ENCODE results near the gene CYTH1.

The CYTH1 gene

GRCh38 chr17:78798695-78799559 is 16.9 kb upstream of the CYTH1 start:
- peaks cover 79% of the 10 kb centered on the region for H3K36me3 Mint-ChIP-seq (ENCODE audit: low read depth)
- H3K9me3 Mint-ChIP-seq: no peaks in the 10 kb centered on the region
- H3K4me1 Mint-ChIP-seq (ENCODE audit: low read depth): peaks cover 23% of the 10 kb centered on the region
- H3K4me3 Mint-ChIP-seq: no peak overlapping the region
- peak overlapping the region; percentile 85 for H3K27ac Mint-ChIP-seq
- H3K27me3 Mint-ChIP-seq (ENCODE audit: low read depth): no peaks in the 10 kb centered on the region
- no peak for DNase-seq (ENCODE audit: low spot score)

GRCh38 chr17:78797691-78798585 is 15.9 kb upstream of the CYTH1 start:
- H3K4me1 Mint-ChIP-seq (ENCODE audit: low read depth): peaks cover 15% of the 10 kb centered on the region
- H3K9me3 Mint-ChIP-seq: no peaks in the 10 kb centered on the region
- H3K36me3 Mint-ChIP-seq (ENCODE audit: low read depth): peaks cover 74% of the 10 kb centered on the region
- no peaks in the 10 kb centered on the region for H3K27me3 Mint-ChIP-seq (ENCODE audit: low read depth)
- no peak overlapping the region for H3K4me3 Mint-ChIP-seq
- H3K27ac Mint-ChIP-seq: peak overlapping the region; percentile 56
- DNase-seq (ENCODE audit: low spot score): no peak

GRCh38 chr17:78797213-78797612 is 15.1 kb upstream of the CYTH1 start:
- H3K27ac Mint-ChIP-seq: no peak overlapping the region
- peaks cover 67% of the 10 kb centered on the region for H3K36me3 Mint-ChIP-seq (ENCODE audit: low read depth)
- H3K27me3 Mint-ChIP-seq (ENCODE audit: low read depth): no peaks in the 10 kb centered on the region

GRCh38 chr17:78796517-78796900 is 14.4 kb upstream of the CYTH1 start:
- peaks cover 17% of the 10 kb centered on the region for H3K4me1 Mint-ChIP-seq (ENCODE audit: low read depth)

More at GRCh38 chr17:78797213-78797612, 15.1 kb upstream of the CYTH1 start:
- Mint-ChIP-seq H3K9me3 (no peaks in the 10 kb centered on the region), H3K4me3 (no peak overlapping the region), H3K4me1 (ENCODE audit: low read depth) (peaks cover 15% of the 10 kb centered on the region)
- DNase-seq (ENCODE audit: low spot score): no peak

GRCh38 chr17:78795861-78796516 is 13.9 kb upstream of the CYTH1 start:
- H3K27ac Mint-ChIP-seq: peak overlapping the region; percentile 56
- no peaks in the 10 kb centered on the region for H3K27me3 Mint-ChIP-seq (ENCODE audit: low read depth)
- no peak for DNase-seq (ENCODE audit: low spot score)
- H3K4me3 Mint-ChIP-seq: no peak overlapping the region
- H3K36me3 Mint-ChIP-seq (ENCODE audit: low read depth): peaks cover 66% of the 10 kb centered on the region
- no peaks in the 10 kb centered on the region for H3K9me3 Mint-ChIP-seq
- H3K4me1 Mint-ChIP-seq (ENCODE audit: low read depth): peaks cover 17% of the 10 kb centered on the region

More at GRCh38 chr17:78796517-78796900, 14.4 kb upstream of the CYTH1 start:
- peaks cover 69% of the 10 kb centered on the region for H3K36me3 Mint-ChIP-seq (ENCODE audit: low read depth)
- no peak for DNase-seq (ENCODE audit: low spot score)
- no peaks in the 10 kb centered on the region for H3K9me3 Mint-ChIP-seq
- H3K27ac Mint-ChIP-seq: peak overlapping the region; percentile 56
- H3K27me3 Mint-ChIP-seq (ENCODE audit: low read depth): no peaks in the 10 kb centered on the region
- no peak overlapping the region for H3K4me3 Mint-ChIP-seq

- Mint-ChIP-seq H3K4me3 (no peak overlapping the region), H3K27me3 (ENCODE audit: low read depth) (no peaks in the 10 kb centered on the region), H3K27ac (no peak overlapping the region), H3K9me3 (no peaks in the 10 kb centered on the region), H3K4me1 (ENCODE audit: low read depth) (peaks cover 14% of the 10 kb centered on the region), H3K36me3 (ENCODE audit: low read depth) (peaks cover 66% of the 10 kb centered on the region)
- DNase-seq (ENCODE audit: low spot score): no peak
Observed at GRCh38 chr17:78794864-78795640, 13.0 kb upstream of the CYTH1 start.

GRCh38 chr17:78794399-78794798 is 12.3 kb upstream of the CYTH1 start:
- Mint-ChIP-seq H3K4me1 (ENCODE audit: low read depth) (peaks cover 17% of the 10 kb centered on the region), H3K36me3 (ENCODE audit: low read depth) (peaks cover 67% of the 10 kb centered on the region), H3K27me3 (ENCODE audit: low read depth) (no peaks in the 10 kb centered on the region), H3K27ac (no peak overlapping the region), H3K9me3 (no peaks in the 10 kb centered on the region), H3K4me3 (no peak overlapping the region)
- DNase-seq (ENCODE audit: low spot score): no peak

GRCh38 chr17:78793968-78794367 is 11.9 kb upstream of the CYTH1 start:
- Mint-ChIP-seq H3K4me1 (ENCODE audit: low read depth) (peaks cover 16% of the 10 kb centered on the region), H3K36me3 (ENCODE audit: low read depth) (peaks cover 63% of the 10 kb centered on the region), H3K4me3 (no peak overlapping the region), H3K27ac (no peak overlapping the region), H3K27me3 (ENCODE audit: low read depth) (no peaks in the 10 kb centered on the region), H3K9me3 (no peaks in the 10 kb centered on the region)
- DNase-seq (ENCODE audit: low spot score): no peak

- Mint-ChIP-seq H3K36me3 (ENCODE audit: low read depth) (peaks cover 57% of the 10 kb centered on the region), H3K4me1 (ENCODE audit: low read depth) (peaks cover 13% of the 10 kb centered on the region), H3K27ac (no peak overlapping the region), H3K9me3 (no peaks in the 10 kb centered on the region), H3K27me3 (ENCODE audit: low read depth) (no peaks in the 10 kb centered on the region), H3K4me3 (no peak overlapping the region)
- no peak for DNase-seq (ENCODE audit: low spot score)
Observed at GRCh38 chr17:78793415-78793814, 11.3 kb upstream of the CYTH1 start.

- Mint-ChIP-seq H3K4me3 (no peak overlapping the region), H3K27me3 (ENCODE audit: low read depth) (no peaks in the 10 kb centered on the region), H3K27ac (peak overlapping the region; percentile 39), H3K36me3 (ENCODE audit: low read depth) (peaks cover 51% of the 10 kb centered on the region), H3K9me3 (no peaks in the 10 kb centered on the region), H3K4me1 (ENCODE audit: low read depth) (peaks cover 12% of the 10 kb centered on the region)
- no peak for DNase-seq (ENCODE audit: low spot score)
Observed at GRCh38 chr17:78791840-78792709, 10.0 kb upstream of the CYTH1 start.

GRCh38 chr17:78790552-78790951 is 8.5 kb upstream of the CYTH1 start:
- Mint-ChIP-seq H3K27me3 (ENCODE audit: low read depth) (no peaks in the 10 kb centered on the region), H3K9me3 (no peaks in the 10 kb centered on the region), H3K36me3 (ENCODE audit: low read depth) (peaks cover 36% of the 10 kb centered on the region), H3K4me1 (ENCODE audit: low read depth) (peaks cover 14% of the 10 kb centered on the region), H3K27ac (no peak overlapping the region), H3K4me3 (no peak overlapping the region)
- no peak for DNase-seq (ENCODE audit: low spot score)

- Mint-ChIP-seq H3K36me3 (ENCODE audit: low read depth) (peaks cover 32% of the 10 kb centered on the region), H3K27me3 (ENCODE audit: low read depth) (no peaks in the 10 kb centered on the region), H3K4me1 (ENCODE audit: low read depth) (peaks cover 21% of the 10 kb centered on the region), H3K9me3 (no peaks in the 10 kb centered on the region), H3K27ac (peak overlapping the region; percentile 86), H3K4me3 (peak overlapping the region; percentile 56)
- DNase-seq (ENCODE audit: low spot score): no peak
Observed at GRCh38 chr17:78789663-78790181, 7.6 kb upstream of the CYTH1 start.

Measured in T-helper 2 cell treated with Interferon-gamma antibody and Interleukin-4, amounts not matched to agents 5 μg/mL and 100 μg/mL, for 36 hours (primary cell).